K562 (cell line): Measurements from ENCODE around the gene CIART. TPM values are rescaled to one million over a fixed set of nuclear protein-coding genes. Genes with fewer than 3 reads are reported as not detected.

Source experiments
- HMG20A ChIP-seq: fragments of 450-650 bp; formaldehyde crosslinking; conservative IDR thresholded peaks from 2 replicates; pipeline ENCODE4 v1.4.0; 2020; ENCODE audit warnings: mild to moderate bottlenecking, mixed read lengths
- JUN ChIP-seq, 2 experiments: sonication (generic) in 1 of 2; formaldehyde crosslinking in 1 of 2; IDR thresholded peaks; 2 replicates each; pipeline versions ENCODE4 v1.6.1 to v1.8.0; 2012 to 2022; ENCODE audit warnings: borderline replicate concordance in 2 of 2, mild to moderate bottlenecking in 2 of 2, improper control_type of control experiment in 1 of 2, low read depth in 1 of 2, low read length in 1 of 2, missing genetic modification reagents in 1 of 2
- KLF13 ChIP-seq: fragments of 450-650 bp; IDR thresholded peaks from 2 replicates; pipeline ENCODE4 v1.6.1; 2016; ENCODE audit warnings: missing genetic modification characterization, low read depth, mild to moderate bottlenecking, missing compliant biosample characterization, moderate library complexity, borderline replicate concordance
- LEF1 ChIP-seq: fragments of 450-650 bp; IDR thresholded peaks from 2 replicates; pipeline ENCODE4 v1.6.1; 2016; ENCODE audit warnings: mild to moderate bottlenecking
- MED1 ChIP-seq: sonication (generic); formaldehyde crosslinking; IDR thresholded peaks from 2 replicates; pipeline ENCODE4 v1.8.1; 2023; ENCODE audit warnings: missing genetic modification reagents, borderline replicate concordance
- POLR2B ChIP-seq: fragments of 450-650 bp; IDR thresholded peaks from 2 replicates; pipeline ENCODE4 v1.6.1; 2018; ENCODE audit warnings: low read depth; ENCODE audit not compliant: partially characterized antibody
- TEAD1 ChIP-seq, 2 experiments: fragments of 450-650 bp in 1 of 2; sonication (generic) in 1 of 2; formaldehyde crosslinking; IDR thresholded peaks; 2 replicates each; pipeline versions ENCODE4 v1.4.0 to v1.8.0; 2020 to 2022; ENCODE audit warnings: mild to moderate bottlenecking in 2 of 2, missing genetic modification reagents in 1 of 2
- ZBTB11 ChIP-seq, 3 experiments: fragments of 200-800 bp in 1 of 3; fragments of 250-450 bp in 1 of 3; fragments of 450-650 bp in 1 of 3; sonication (Bioruptor Pico) in 1 of 3; sonication (Bioruptor generic) in 1 of 3; formaldehyde crosslinking in 1 of 3; IDR thresholded peaks; 2 replicates each; pipeline versions ENCODE4 v1.6.1 to v1.8.0; 2016 to 2022; ENCODE audit warnings: mild to moderate bottlenecking in 2 of 3, missing genetic modification characterization in 2 of 3, missing compliant biosample characterization in 1 of 3, moderate library complexity in 1 of 3
- ZNF212 ChIP-seq: fragments of 450-650 bp; formaldehyde crosslinking; IDR thresholded peaks from 2 replicates; pipeline ENCODE4 v1.4.0; 2020; ENCODE audit warnings: mild to moderate bottlenecking
- ZNF280B ChIP-seq: fragments of 250-450 bp; sonication (Bioruptor Pico); IDR thresholded peaks from 2 replicates; pipeline ENCODE4 v1.5.1; 2021; ENCODE audit warnings: mild to moderate bottlenecking
- ZNF431 ChIP-seq: sonication (generic); formaldehyde crosslinking; IDR thresholded peaks from 2 replicates; pipeline ENCODE4 v1.8.0; 2022; ENCODE audit warnings: mild to moderate bottlenecking, missing genetic modification reagents
- ZNF561 ChIP-seq: fragments of 450-650 bp; formaldehyde crosslinking; conservative IDR thresholded peaks from 2 replicates; pipeline ENCODE4 v1.4.0; 2020; ENCODE audit warnings: mild to moderate bottlenecking, moderate library complexity
- ZSCAN32 ChIP-seq: fragments of 450-650 bp; formaldehyde crosslinking; IDR thresholded peaks from 2 replicates; pipeline ENCODE4 v1.4.0; 2020; ENCODE audit warnings: mild to moderate bottlenecking, moderate library complexity
- polyA plus RNA-seq, 8 experiments: library from polyadenylated mRNA; depleted of rRNA in 4 of 8; stranded (reverse) in 5 of 8; unstranded in 3 of 8; fragments of >200 nt; fragmentation: Nextera tagmentation in 2 of 8; fragmentation: Illumina TruSeq in 1 of 8; extraction: Ambion mirVana in 2 of 8; extraction: Trizol in 1 of 8; gene quantifications; 2 replicates each; pipeline versions ENCODE4 v1.2.1 to v1.2.3, GENCODE V29; 2011 to 2014; ENCODE audit warnings: inconsistent platforms in 1 of 8, missing spikeins in 1 of 8
- total RNA-seq, 7 experiments: library from RNA; depleted of rRNA in 6 of 7; stranded (reverse); fragments of >200 nt in 6 of 7; fragmentation: Illumina TruSeq in 2 of 7; extraction: Trizol in 2 of 7; gene quantifications; 2 replicates each; pipeline versions ENCODE4 v1.2.1 to v1.2.3, GENCODE V29; 2011 to 2021; ENCODE audit warnings: low replicate concordance in 1 of 7
- TF ChIP-seq, protein P1 (sequence below): fragments of 250-450 bp; sonication (Bioruptor Pico); IDR thresholded peaks from 2 replicates; pipeline ENCODE4 v1.8.0; 2022; ENCODE audit warnings: inconsistent platforms
- TF ChIP-seq, protein P2 (sequence below): IDR thresholded peaks from 3 replicates; pipeline ENCODE4 v1.6.1; 2011; ENCODE audit warnings: borderline replicate concordance, mild to moderate bottlenecking; ENCODE audit not compliant: insufficient read length, insufficient read depth
- TF ChIP-seq, protein P3 (sequence below): fragments of 450-650 bp; IDR thresholded peaks from 2 replicates; pipeline ENCODE4 v1.6.1; 2016; ENCODE audit warnings: antibody characterized with exemption

CIART gene
- total and polyA plus RNA-seq, 9 of the 15 experiments (the other 6 are each of a cell fraction or from before 2014, with no cell fraction given), result 0.07 to 0.35 (median 0.19) TPM; not detected in 2

- no peak; the same call in 1 of the 2 replicates for TF ChIP-seq JUN (IDR thresholded peaks at IDR 0.05; ENCODE audit: borderline replicate concordance, low read depth, low read length)
- peak; percentile 71; the same call in 1 of the 2 replicates for TF ChIP-seq JUN (CRISPR knock-in tag; IDR thresholded peaks at IDR 0.05; ENCODE audit: borderline replicate concordance)
- no peak for TF ChIP-seq ZSCAN32
- no peak for TF ChIP-seq ZNF280B (CRISPR knock-in tag)
- TF ChIP-seq, protein P1, sequence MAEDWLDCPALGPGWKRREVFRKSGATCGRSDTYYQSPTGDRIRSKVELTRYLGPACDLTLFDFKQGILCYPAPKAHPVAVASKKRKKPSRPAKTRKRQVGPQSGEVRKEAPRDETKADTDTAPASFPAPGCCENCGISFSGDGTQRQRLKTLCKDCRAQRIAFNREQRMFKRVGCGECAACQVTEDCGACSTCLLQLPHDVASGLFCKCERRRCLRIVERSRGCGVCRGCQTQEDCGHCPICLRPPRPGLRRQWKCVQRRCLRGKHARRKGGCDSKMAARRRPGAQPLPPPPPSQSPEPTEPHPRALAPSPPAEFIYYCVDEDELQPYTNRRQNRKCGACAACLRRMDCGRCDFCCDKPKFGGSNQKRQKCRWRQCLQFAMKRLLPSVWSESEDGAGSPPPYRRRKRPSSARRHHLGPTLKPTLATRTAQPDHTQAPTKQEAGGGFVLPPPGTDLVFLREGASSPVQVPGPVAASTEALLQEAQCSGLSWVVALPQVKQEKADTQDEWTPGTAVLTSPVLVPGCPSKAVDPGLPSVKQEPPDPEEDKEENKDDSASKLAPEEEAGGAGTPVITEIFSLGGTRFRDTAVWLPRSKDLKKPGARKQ, result no peak
- TF ChIP-seq ZBTB11 (CRISPR knock-in tag; IDR thresholded peaks at IDR 0.05), result peak; percentile 53 to 89 (median 69); a peak in 3 of 6 replicates
- TF ChIP-seq, protein P2, sequence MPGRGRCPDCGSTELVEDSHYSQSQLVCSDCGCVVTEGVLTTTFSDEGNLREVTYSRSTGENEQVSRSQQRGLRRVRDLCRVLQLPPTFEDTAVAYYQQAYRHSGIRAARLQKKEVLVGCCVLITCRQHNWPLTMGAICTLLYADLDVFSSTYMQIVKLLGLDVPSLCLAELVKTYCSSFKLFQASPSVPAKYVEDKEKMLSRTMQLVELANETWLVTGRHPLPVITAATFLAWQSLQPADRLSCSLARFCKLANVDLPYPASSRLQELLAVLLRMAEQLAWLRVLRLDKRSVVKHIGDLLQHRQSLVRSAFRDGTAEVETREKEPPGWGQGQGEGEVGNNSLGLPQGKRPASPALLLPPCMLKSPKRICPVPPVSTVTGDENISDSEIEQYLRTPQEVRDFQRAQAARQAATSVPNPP, result no peak
- TF ChIP-seq, protein P3, sequence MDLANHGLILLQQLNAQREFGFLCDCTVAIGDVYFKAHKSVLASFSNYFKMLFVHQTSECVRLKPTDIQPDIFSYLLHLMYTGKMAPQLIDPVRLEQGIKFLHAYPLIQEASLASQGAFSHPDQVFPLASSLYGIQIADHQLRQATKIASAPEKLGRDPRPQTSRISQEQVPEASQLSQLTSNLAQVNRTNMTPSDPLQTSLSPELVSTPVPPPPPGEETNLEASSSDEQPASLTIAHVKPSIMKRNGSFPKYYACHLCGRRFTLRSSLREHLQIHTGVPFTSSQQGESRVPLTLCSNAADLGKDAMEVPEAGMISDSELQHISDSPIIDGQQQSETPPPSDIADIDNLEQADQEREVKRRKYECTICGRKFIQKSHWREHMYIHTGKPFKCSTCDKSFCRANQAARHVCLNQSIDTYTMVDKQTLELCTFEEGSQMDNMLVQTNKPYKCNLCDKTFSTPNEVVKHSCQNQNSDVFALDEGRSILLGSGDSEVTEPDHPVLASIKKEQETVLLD, result 0 out of 2 replicates have a peak, but pooled peaks have one; percentile 34
- no peak for TF ChIP-seq MED1 (CRISPR knock-in tag)
- TF ChIP-seq POLR2B, result peak; percentile 88
- no peak for TF ChIP-seq ZNF561 (CRISPR knock-in tag)
- TF ChIP-seq TEAD1 (CRISPR knock-in tag; IDR thresholded peaks at IDR 0.05), result peak in 1 of 2 experiments; percentile 78; a peak in 1 of 4 replicates
- TF ChIP-seq HMG20A (CRISPR knock-in tag), result no peak
- peak; percentile 14; the same call in 1 of the 2 replicates for TF ChIP-seq LEF1
- TF ChIP-seq KLF13 (tag), result no peak
- TF ChIP-seq ZNF212 (CRISPR knock-in tag), result no peak
- no peak for TF ChIP-seq ZNF431 (CRISPR knock-in tag)
Measured at GRCh38 chr1:150293433-150294253, 11.3 kb downstream of the CIART start, which contains the start of gene MRPS21 (continued).
